Body of pancreas (tissue), 4 donors: ENCODE data around the gene TCF12. TPM values are rescaled to one million over a fixed set of nuclear protein-coding genes. Genes with fewer than 3 reads are reported as not detected.

Source experiments
- ATAC-seq: fragments of 150-250 bp; one replicate; pipeline ENCODE4 v1.9.1; 2016
- DNase-seq, 4 donors: peaks; one replicate each; pipeline ENCODE4 v3.0.0-alpha.2; 2019
- H3K27ac ChIP-seq, 4 donors: fragments of 200-600 bp; sonication (generic); 1 replicate in 3 of 4; 2 replicates in 1 of 4; pipeline versions ENCODE4 v1.5.1 to v1.6.1; 2016 to 2019; ENCODE audit warnings: mild to moderate bottlenecking in 1 of 4, mixed read lengths in 1 of 4, moderate library complexity in 1 of 4
- H3K27me3 ChIP-seq, 2 donors: fragments of 200-600 bp; sonication (generic); one replicate each; pipeline ENCODE4 v1.6.0; 2016; ENCODE audit warnings: mild to moderate bottlenecking in 1 of 2
- H3K36me3 ChIP-seq, 2 donors: fragments of 200-600 bp; sonication (generic); replicated peaks in 1 of 2; 2 replicates each; pipeline ENCODE4 v1.5.1; 2016; ENCODE audit warnings: low read depth in 2 of 2; ENCODE audit not compliant: insufficient read depth in 1 of 2
- H3K4me1 ChIP-seq: fragments of 200-600 bp; sonication (generic); one replicate; pipeline ENCODE4 v1.6.0; 2016
- H3K4me3 ChIP-seq, 2 donors: fragments of 200-600 bp; sonication (generic); 1 replicate in 1 of 2; 2 replicates in 1 of 2; pipeline ENCODE4 v1.5.1; 2016 to 2019
- H3K9me3 ChIP-seq, 3 donors: fragments of 200-600 bp; sonication (generic); 1 replicate in 2 of 3; 2 replicates in 1 of 3; pipeline ENCODE4 v1.5.1; 2016
- CTCF ChIP-seq, 7 experiments: fragments of 450-650 bp in 4 of 7; fragments of 200-600 bp in 3 of 7; sonication (generic) in 3 of 7; IDR thresholded peaks; one replicate each; pipeline ENCODE4 v1.5.1; 2016 to 2019; ENCODE audit warnings: antibody characterized with exemption in 7 of 7
- POLR2A ChIP-seq, 3 donors: fragments of 450-650 bp; IDR thresholded peaks; one replicate each; pipeline ENCODE4 v1.6.1; 2016; ENCODE audit warnings: antibody characterized with exemption in 3 of 3, mild to moderate bottlenecking in 2 of 3
- WGBS, 2 donors: methylation state at CpG; one replicate each; pipeline ENCODE4 v1.1.5; 2017; 5-methylcytosine and 5-hydroxymethylcytosine counted together
- intact Hi-C: fragments of 100-400 bp; cut with DNase I; formaldehyde crosslinking; loops from one replicate; pipeline ENCODE4 v1.15.1; 2023
- total RNA-seq, 2 donors: library from RNA; depleted of rRNA; stranded (reverse); fragments of >200 nt; gene quantifications; one replicate each; pipeline ENCODE4 v1.1.0, GENCODE V29; 2016

TCF12 gene
- total RNA-seq, 2 donors from 2014 or later: 27.2 to 49.4 TPM

- 93 to 94% methylated on average over 3 of the region's 3 CpGs for WGBS, 2 donors
- intact Hi-C loops: no loop called here
- Histone ChIP-seq H3K27me3 (no peaks in the 10 kb centered on the region), H3K4me3 (no peak overlapping the region), H3K27ac (no peak overlapping the region), H3K9me3 (no peaks in the 10 kb centered on the region), H3K4me1 (peaks cover 26% of the 10 kb centered on the region), H3K36me3 (no peaks in the 10 kb centered on the region)
- no peak for DNase-seq
- ATAC-seq: no peak
- no peak for TF ChIP-seq POLR2A (IDR thresholded peaks at IDR 0.05)
- no peak for TF ChIP-seq CTCF (IDR thresholded peaks at IDR 0.05)
Measured at GRCh38 chr15:57017024-57017423, 98.6 kb downstream of the TCF12 start.

DNA sequence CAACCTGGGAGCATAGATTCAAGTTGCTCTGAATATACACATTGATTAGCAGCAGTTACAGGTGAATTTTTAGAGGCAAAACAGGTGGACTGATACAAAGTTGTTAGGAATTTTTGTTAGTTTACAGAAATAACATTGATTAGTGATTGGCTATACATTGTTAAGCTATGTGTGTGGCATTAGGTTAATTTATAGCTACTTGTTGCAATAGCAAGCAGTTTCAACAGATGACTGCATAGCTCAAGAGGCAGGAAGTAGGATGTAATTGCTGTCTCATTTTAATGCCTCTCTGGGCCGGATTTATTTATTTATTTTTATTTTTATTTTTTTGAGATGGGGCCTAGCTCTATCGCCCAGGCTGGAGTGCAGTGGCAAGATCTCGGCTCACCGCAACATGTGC, 99.7 kb downstream of the TCF12 start:
- ATAC-seq (no peak), DNase-seq (no peak)
- H3K27me3 ChIP-seq: no peaks in the 10 kb centered on the region
- 71 to 72% methylated on average over 4 of the region's 4 CpGs for WGBS, 2 donors
- H3K4me1 ChIP-seq: peaks cover 26% of the 10 kb centered on the region
- no peaks in the 10 kb centered on the region for H3K36me3 ChIP-seq
- H3K4me3 ChIP-seq: no peak overlapping the region
- intact Hi-C loops: no loop called here
- H3K27ac ChIP-seq: no peak overlapping the region
- no peaks in the 10 kb centered on the region for H3K9me3 ChIP-seq
- no peak for TF ChIP-seq POLR2A (IDR thresholded peaks at IDR 0.05)
- TF ChIP-seq CTCF (IDR thresholded peaks at IDR 0.05): no peak

DNA sequence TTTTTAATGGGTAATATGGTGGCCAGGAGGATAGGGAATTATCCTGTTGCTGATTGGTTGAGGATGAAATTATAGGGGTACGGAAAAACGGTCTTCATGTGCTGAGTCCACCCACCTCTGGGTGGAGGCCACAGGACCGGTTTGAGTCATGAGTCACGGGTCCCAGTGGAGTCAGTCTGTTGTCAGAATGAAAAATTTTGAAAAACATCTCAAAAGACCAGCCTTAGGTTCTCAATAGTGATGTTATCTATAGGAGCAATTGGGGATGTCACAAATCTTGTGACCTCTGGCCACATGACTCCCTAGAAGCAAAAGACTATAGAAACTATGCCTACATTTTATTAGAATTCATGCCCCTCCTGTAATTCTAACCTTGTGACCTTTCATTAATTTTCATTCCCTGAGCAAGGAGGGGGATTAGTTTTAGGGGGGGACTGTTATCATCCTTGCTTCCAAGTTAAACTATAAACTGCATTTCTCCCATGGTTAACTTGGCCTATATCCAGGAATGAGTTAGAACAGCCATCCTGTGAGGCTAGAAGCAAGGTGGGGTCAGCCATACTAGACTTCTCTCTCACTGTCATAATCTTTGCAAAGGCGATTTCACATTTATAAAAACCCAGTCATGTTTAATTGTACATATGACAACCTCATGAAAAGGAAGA, 101.2 kb downstream of the TCF12 start:
- H3K4me1 ChIP-seq: peaks cover 26% of the 10 kb centered on the region
- ATAC-seq (no peak), DNase-seq (no peak)
- H3K27me3 ChIP-seq: no peaks in the 10 kb centered on the region
- no peaks in the 10 kb centered on the region for H3K36me3 ChIP-seq
- intact Hi-C loops: no loop called here
- no peaks in the 10 kb centered on the region for H3K9me3 ChIP-seq
- TF ChIP-seq POLR2A (IDR thresholded peaks at IDR 0.05) (no peak), CTCF (IDR thresholded peaks at IDR 0.05) (no peak)
- H3K27ac ChIP-seq: no peak overlapping the region
- WGBS, 2 donors: 91 to 92% methylated on average over 5 of the region's 5 CpGs
- no peak overlapping the region for H3K4me3 ChIP-seq

DNA sequence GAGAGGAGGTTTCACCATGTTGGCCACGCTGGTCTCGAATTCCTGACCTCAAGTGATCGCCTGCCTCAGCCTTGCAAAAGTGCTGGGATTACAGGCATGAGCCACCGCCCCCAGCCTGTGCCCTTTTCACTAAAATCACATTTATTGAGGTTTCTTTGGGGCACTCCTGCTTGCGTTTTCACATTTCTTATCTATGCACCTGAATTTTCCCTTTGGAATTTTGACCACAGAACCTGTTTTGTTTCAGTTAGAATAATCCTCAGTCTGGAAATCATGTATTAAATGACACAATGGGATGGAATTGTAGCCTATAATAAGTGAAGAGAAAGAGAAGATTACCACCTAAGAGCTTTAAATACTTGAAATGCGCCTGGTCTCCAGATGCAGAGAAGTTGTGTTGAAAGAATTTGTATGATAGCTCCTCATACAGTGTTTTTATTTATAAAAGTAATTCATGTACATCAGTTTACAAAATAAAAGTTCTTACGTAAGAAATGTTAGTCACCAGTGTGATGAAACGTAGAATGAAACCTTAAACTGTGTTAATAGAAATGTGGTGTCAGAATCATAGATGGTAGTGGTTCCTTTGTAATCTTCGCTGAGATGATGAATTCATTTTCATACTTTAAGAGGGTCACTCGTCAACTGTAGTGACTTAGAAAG, 107.0 kb downstream of the TCF12 start:
- no peak for ATAC-seq
- H3K27me3 ChIP-seq: no peaks in the 10 kb centered on the region
- WGBS, 2 donors: 75 to 88% methylated on average over 10 of the region's 10 CpGs
- no peak overlapping the region for H3K4me3 ChIP-seq
- intact Hi-C loops: no loop called here
- TF ChIP-seq CTCF (IDR thresholded peaks at IDR 0.05) (no peak), POLR2A (IDR thresholded peaks at IDR 0.05) (no peak)
- H3K36me3 ChIP-seq: no peaks in the 10 kb centered on the region
- no peak for DNase-seq
- H3K4me1 ChIP-seq: no peaks in the 10 kb centered on the region
- H3K27ac ChIP-seq: no peak overlapping the region
- no peaks in the 10 kb centered on the region for H3K9me3 ChIP-seq
